GM06990 (cell line): Measurements from ENCODE around the gene PMPCB.

Experiments
- DNase-seq: peaks from one replicate; pipeline ENCODE4 v3.0.0-alpha.2; 2011; ENCODE audit not compliant: insufficient read length; ENCODE audit errors: extremely low read depth
- H3K27me3 ChIP-seq: replicated peaks from 2 replicates; pipeline ENCODE4 v1.6.0; 2011; ENCODE audit warnings: low read length; ENCODE audit not compliant: control insufficient read depth, insufficient read depth
- H3K36me3 ChIP-seq: 2 replicates; pipeline ENCODE4 v1.5.1; 2011; ENCODE audit warnings: low read length; ENCODE audit not compliant: control insufficient read depth, insufficient read depth
- H3K4me3 ChIP-seq: replicated peaks from 2 replicates; pipeline ENCODE4 v1.5.1; 2011; ENCODE audit warnings: low read depth, mild to moderate bottlenecking, control low read depth, low read length
- TF ChIP-seq, protein P1 (sequence below): IDR thresholded peaks from 2 replicates; pipeline ENCODE4 v1.5.1; 2011; ENCODE audit warnings: low read length, control low read depth, mild to moderate bottlenecking, inconsistent platforms; ENCODE audit not compliant: insufficient read depth, poor library complexity, severe bottlenecking

PMPCB gene

DNA sequence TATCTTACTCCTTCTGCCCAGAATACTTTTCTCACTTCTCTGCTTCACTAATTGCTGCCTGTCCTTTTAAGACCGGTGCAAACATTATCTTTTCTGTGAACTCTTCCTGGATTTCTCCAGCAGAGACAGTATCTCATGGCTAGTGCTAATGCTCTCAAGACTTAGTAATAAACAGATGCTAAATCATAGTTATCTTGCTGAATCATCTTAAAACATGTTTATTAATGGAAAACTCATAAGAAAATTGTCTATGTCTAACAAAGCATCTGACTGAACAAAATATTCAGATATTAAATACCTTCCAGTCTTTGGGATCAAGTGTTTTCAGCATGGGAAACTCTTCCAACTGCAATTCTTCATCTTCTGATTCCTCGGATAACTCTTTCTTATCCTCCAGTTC is 44.2 kb downstream of the PMPCB start:
- no peak overlapping the region for H3K4me3 ChIP-seq
- no peak for DNase-seq
- H3K27me3 ChIP-seq = no peaks in the 10 kb centered on the region
- TF ChIP-seq, protein P1, sequence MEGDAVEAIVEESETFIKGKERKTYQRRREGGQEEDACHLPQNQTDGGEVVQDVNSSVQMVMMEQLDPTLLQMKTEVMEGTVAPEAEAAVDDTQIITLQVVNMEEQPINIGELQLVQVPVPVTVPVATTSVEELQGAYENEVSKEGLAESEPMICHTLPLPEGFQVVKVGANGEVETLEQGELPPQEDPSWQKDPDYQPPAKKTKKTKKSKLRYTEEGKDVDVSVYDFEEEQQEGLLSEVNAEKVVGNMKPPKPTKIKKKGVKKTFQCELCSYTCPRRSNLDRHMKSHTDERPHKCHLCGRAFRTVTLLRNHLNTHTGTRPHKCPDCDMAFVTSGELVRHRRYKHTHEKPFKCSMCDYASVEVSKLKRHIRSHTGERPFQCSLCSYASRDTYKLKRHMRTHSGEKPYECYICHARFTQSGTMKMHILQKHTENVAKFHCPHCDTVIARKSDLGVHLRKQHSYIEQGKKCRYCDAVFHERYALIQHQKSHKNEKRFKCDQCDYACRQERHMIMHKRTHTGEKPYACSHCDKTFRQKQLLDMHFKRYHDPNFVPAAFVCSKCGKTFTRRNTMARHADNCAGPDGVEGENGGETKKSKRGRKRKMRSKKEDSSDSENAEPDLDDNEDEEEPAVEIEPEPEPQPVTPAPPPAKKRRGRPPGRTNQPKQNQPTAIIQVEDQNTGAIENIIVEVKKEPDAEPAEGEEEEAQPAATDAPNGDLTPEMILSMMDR = no peak
- peaks cover 6% of the 10 kb centered on the region for H3K36me3 ChIP-seq

DNA sequence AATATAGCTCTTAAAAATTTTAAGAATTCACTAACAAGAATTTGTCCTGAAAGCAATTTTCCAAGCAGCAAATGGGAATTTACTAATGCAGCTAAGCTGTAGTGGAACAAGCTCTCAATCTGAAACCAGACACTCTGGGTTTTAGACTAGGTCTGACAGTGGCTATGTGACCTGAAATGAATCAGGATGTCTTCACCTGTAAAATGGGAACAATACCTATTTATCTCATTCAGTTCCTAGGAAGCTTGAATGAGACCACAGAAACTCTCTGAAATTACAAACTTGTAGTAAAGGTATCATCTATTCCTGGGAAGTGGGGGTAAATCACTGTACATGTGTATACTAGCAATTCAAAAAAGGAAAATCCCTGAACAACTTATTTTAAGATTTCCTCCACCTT is 46.1 kb downstream of the PMPCB start:
- Histone ChIP-seq H3K4me3 (peak overlapping the region; percentile 80), H3K36me3 (peaks cover 6% of the 10 kb centered on the region), H3K27me3 (no peaks in the 10 kb centered on the region)
- TF ChIP-seq, protein P1 = no peak
- DNase-seq = no peak

DNA sequence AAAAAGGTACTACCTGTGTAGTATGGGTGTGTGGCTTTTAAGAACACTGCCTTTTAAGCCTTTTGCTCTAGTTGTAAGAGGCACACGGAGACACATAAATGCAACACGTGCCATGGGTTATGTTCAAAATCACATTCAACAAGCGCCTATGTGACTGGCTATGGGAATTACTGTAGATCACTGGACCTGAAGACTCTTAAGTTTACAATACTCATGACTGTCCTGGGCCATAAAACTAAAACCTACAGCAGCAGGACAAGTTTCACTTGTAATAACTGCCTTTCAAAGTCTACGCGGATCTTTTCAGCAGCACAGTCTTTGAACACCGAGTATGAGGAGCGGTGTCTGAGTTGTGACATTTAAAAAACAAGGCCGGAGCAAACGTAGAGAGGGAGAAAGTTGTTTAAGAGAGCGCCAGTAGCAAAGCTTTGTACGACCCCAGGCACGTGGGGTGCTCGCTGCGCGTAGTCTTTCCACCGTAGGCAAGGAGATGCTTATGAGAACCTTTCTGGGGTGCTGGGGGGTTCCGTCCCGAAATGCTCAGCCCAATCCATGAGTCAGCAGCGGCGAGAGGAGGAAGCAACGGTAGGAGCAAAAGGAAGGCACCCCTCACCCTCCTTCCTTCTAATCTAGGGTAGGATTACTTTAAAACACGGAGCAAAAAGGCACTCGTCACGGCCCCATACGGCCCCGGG is 46.7 kb downstream of the PMPCB start:
- H3K36me3 ChIP-seq = peaks cover 6% of the 10 kb centered on the region
- peak overlapping the region; percentile 80 for H3K4me3 ChIP-seq
- H3K27me3 ChIP-seq = no peaks in the 10 kb centered on the region
- TF ChIP-seq, protein P1 = no peak
- DNase-seq = no peak

DNA sequence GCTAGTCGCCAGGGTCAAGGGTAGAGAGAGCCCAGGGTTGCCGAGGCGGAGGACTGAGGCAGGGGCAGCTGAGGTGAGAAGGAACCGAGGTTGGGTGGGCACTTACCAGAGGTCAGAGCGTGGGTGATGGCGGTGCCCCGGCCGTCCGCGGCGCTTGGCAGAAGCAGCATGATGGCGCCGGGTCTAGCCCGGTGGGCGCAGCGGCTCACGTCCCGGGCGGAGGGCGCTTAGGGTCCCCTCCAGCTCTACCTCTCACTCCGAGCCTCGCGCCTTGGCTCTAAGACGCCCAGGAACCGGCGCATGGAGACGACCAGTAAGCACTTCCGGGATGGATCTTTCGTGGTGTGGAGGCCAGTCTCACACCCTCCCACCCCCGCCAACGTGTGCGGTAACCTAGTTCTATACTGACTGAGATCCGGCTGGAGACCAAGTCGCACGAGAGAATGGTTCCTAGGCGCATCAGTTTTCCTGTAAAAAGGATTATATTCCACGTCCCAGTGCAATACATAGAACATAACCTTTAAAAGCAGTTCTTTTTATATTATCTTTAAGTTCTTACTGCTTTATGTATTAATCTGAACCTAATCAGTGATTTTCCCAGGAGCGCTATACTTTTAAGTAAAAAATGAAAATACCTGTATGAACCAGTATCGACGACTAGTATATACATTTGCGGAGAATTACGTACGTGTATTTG is 47.4 kb downstream of the PMPCB start, which contains the start of gene DNAJC2:
TSS of gene DNAJC2 (minus strand) at position 315 of the 697 bp plus-strand sequence. CDS start at position 170, 145 bp downstream.
- DNase-seq = peak; percentile 84
- Histone ChIP-seq H3K4me3 (peak within 1 kb of the TSS; percentile 80), H3K36me3 (peaks cover 5% of the 10 kb centered on the region), H3K27me3 (no peaks in the 10 kb centered on the region)
- TF ChIP-seq, protein P1 = no peak

DNA sequence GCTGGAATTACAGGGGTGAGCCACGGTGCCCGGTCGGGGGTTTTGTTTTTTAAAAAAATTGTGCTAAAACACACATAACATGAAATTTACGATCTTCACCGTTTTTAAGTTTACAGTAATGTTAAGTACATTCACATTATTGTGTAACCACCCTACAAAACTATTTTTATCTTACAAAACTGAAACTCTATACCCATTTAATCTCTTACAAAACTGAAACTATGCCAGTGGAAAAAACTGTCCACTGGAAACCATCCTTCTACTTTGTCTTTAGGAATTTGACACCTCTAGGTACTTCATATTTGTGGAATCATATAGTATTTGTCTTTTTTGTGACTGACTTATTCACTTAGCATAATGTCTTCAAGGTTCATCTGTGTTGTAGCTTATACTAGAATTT is 49.2 kb downstream of the PMPCB start:
- TF ChIP-seq, protein P1 = no peak
- no peak overlapping the region for H3K4me3 ChIP-seq
- peaks cover under 1% of the 10 kb centered on the region for H3K36me3 ChIP-seq
- H3K27me3 ChIP-seq = no peaks in the 10 kb centered on the region
- DNase-seq = no peak
